A549 (cell line): ENCODE results near the gene AADACL3. TPM values are rescaled to one million over a fixed set of nuclear protein-coding genes. Genes with fewer than 3 reads are reported as not detected.

Experiments
- ATAC-seq, 2 experiments: fragments of 200-7000 bp in 1 of 2; fragments of >200 bp in 1 of 2; cut with Nextera tagmentation in 1 of 2; cut with Tn5 transposase in 1 of 2; 3 replicates each; pipeline versions ENCODE4 v1.8.0 to v1.9.1; 2018 to 2020; ENCODE audit warnings: mild to moderate bottlenecking in 1 of 2, moderate library complexity in 1 of 2
- CTCF ChIA-PET: fragments of 300-600 bp; sonication (Branson Sonifier 250); formaldehyde crosslinking; extraction: SDS; loops from one replicate; lab custom pipeline; 2021; ENCODE audit warnings: antibody characterized with exemption, inconsistent platforms; lab: Yijun Ruan, JAX
- POLR2A ChIA-PET: fragments of 350-600 bp; formaldehyde crosslinking; extraction: SDS; loops from one replicate; lab custom pipeline; 2021; ENCODE audit warnings: antibody characterized with exemption, inconsistent platforms; lab: Yijun Ruan, JAX
- DNase-seq, 2 experiments: peaks; one replicate each; pipeline versions ENCODE4 v3.0.0 to v3.0.0-alpha.2; 2011 to 2016; ENCODE audit warnings: low read depth in 1 of 2, low spot score in 1 of 2
- FAIRE-seq: peaks from 2 replicates; lab custom pipeline; 2011; peaks lifted over from hg19 to GRCh38; lab: Jason Lieb, UNC
- H3K27ac ChIP-seq, 2 experiments: fragments of >200 bp; sonication (Bioruptor Twin); formaldehyde crosslinking; 3 replicates each; pipeline ENCODE4 v1.5.1; 2016 to 2017
- H3K4me1 ChIP-seq: fragments of >200 bp; sonication (Bioruptor Twin); formaldehyde crosslinking; 3 replicates; pipeline ENCODE4 v1.6.1; 2016
- H3K4me2 ChIP-seq: fragments of >200 bp; sonication (Bioruptor Twin); formaldehyde crosslinking; 3 replicates; pipeline ENCODE4 v1.6.1; 2016
- H3K4me3 ChIP-seq: fragments of >200 bp; sonication (Bioruptor Twin); formaldehyde crosslinking; 3 replicates; pipeline ENCODE4 v1.5.1; 2016
- H3K9me3 ChIP-seq: fragments of >200 bp; sonication (Bioruptor Twin); formaldehyde crosslinking; 3 replicates; pipeline ENCODE4 v1.6.1; 2016
- ATOH8 ChIP-seq: fragments of 250-450 bp; sonication (Bioruptor Pico); IDR thresholded peaks from 2 replicates; pipeline ENCODE4 v1.5.0; 2020; ENCODE audit warnings: low read depth, mild to moderate bottlenecking, moderate library complexity
- BCL3 ChIP-seq: fragments of >200 bp; sonication (Bioruptor Twin); formaldehyde crosslinking; IDR thresholded peaks from 3 replicates; pipeline ENCODE4 v1.6.1; 2016
- CBX2 ChIP-seq: fragments of 200-600 bp; sonication (generic); IDR thresholded peaks from 2 replicates; pipeline ENCODE4 v1.6.1; 2016; ENCODE audit warnings: low read depth, mild to moderate bottlenecking, borderline replicate concordance
- CBX8 ChIP-seq: fragments of 200-600 bp; sonication (generic); IDR thresholded peaks from 2 replicates; pipeline ENCODE4 v1.6.1; 2016
- CHD2 ChIP-seq: fragments of 150-350 bp; IDR thresholded peaks from 2 replicates; pipeline ENCODE4 v1.6.1; 2014; ENCODE audit warnings: low read length; ENCODE audit not compliant: partially characterized antibody
- CTCF ChIP-seq: fragments of >200 bp; sonication (Bioruptor Twin); formaldehyde crosslinking; IDR thresholded peaks from 3 replicates; pipeline ENCODE4 v1.5.1; 2016
- EHF ChIP-seq: fragments of 250-450 bp; sonication (Bioruptor Pico); IDR thresholded peaks from 2 replicates; pipeline ENCODE4 v1.5.0; 2020; ENCODE audit warnings: mild to moderate bottlenecking
- EHMT2 ChIP-seq: fragments of 200-600 bp; sonication (generic); IDR thresholded peaks from 2 replicates; pipeline ENCODE4 v1.6.1; 2016; ENCODE audit warnings: antibody characterized with exemption, low read depth, mild to moderate bottlenecking, moderate library complexity
- FOSL2 ChIP-seq, 2 experiments: fragments of 450-650 bp in 1 of 2; fragments of >200 bp in 1 of 2; sonication (Bioruptor Twin) in 1 of 2; formaldehyde crosslinking; IDR thresholded peaks; 2 replicates each; pipeline versions ENCODE4 v1.5.0 to v1.6.1; 2016 to 2020; ENCODE audit warnings: mild to moderate bottlenecking in 1 of 2, moderate library complexity in 1 of 2
- FOXS1 ChIP-seq: fragments of 250-450 bp; sonication (Bioruptor Pico); IDR thresholded peaks from 2 replicates; pipeline ENCODE4 v1.5.0; 2020; ENCODE audit warnings: mild to moderate bottlenecking, moderate library complexity
- HES2 ChIP-seq: fragments of >200 bp; sonication (Bioruptor Twin); formaldehyde crosslinking; IDR thresholded peaks from 2 replicates; pipeline ENCODE4 v1.6.1; 2016
- HMGXB4 ChIP-seq: fragments of 250-450 bp; sonication (Bioruptor Pico); IDR thresholded peaks from 2 replicates; pipeline ENCODE4 v1.5.0; 2021; ENCODE audit warnings: mild to moderate bottlenecking, moderate library complexity, borderline replicate concordance
- HOXB13 ChIP-seq: fragments of 250-450 bp; sonication (Bioruptor Pico); IDR thresholded peaks from 2 replicates; pipeline ENCODE4 v1.5.0; 2020; ENCODE audit warnings: low read depth, mild to moderate bottlenecking, moderate library complexity
- HOXB5 ChIP-seq: fragments of 250-450 bp; sonication (Bioruptor Pico); IDR thresholded peaks from 2 replicates; pipeline ENCODE4 v1.5.0; 2020; ENCODE audit warnings: mild to moderate bottlenecking, moderate library complexity
- JUN ChIP-seq, 2 experiments: fragments of >200 bp; sonication (Bioruptor Twin); formaldehyde crosslinking; IDR thresholded peaks; 2 replicates in 1 of 2; 3 replicates in 1 of 2; pipeline ENCODE4 v1.6.1; 2016 to 2017
- KDM1A ChIP-seq: fragments of 200-600 bp; sonication (generic); IDR thresholded peaks from 2 replicates; pipeline ENCODE4 v1.6.1; 2016; ENCODE audit warnings: low read depth, mild to moderate bottlenecking
- NR3C1 ChIP-seq: fragments of >200 bp; sonication (Bioruptor Twin); formaldehyde crosslinking; IDR thresholded peaks from 3 replicates; pipeline ENCODE4 v1.6.1; 2017
- RARB ChIP-seq: fragments of 250-450 bp; sonication (Bioruptor Pico); IDR thresholded peaks from 2 replicates; pipeline ENCODE4 v1.8.0; 2021; ENCODE audit warnings: mild to moderate bottlenecking, moderate library complexity
- RNF2 ChIP-seq: fragments of 200-600 bp; sonication (generic); IDR thresholded peaks from 2 replicates; pipeline ENCODE4 v1.6.1; 2016; ENCODE audit warnings: low read depth, mild to moderate bottlenecking, antibody characterized with exemption, moderate library complexity, borderline replicate concordance
- TP53 ChIP-seq: fragments of 250-450 bp; sonication (Bioruptor Pico); IDR thresholded peaks from 2 replicates; pipeline ENCODE4 v1.5.0; 2021; ENCODE audit warnings: mild to moderate bottlenecking, moderate library complexity
- ZNF302 ChIP-seq: fragments of 250-450 bp; sonication (Bioruptor Pico); IDR thresholded peaks from 2 replicates; pipeline ENCODE4 v1.9.0; 2021; ENCODE audit warnings: inconsistent platforms, mild to moderate bottlenecking, moderate library complexity
- WGBS: methylation state at CpG from one replicate; pipeline ENCODE4 v1.1.6; 2017; ENCODE audit errors: missing lambda C conversion rate; 5-methylcytosine and 5-hydroxymethylcytosine counted together
- polyA plus RNA-seq, 4 experiments: library from polyadenylated mRNA; depleted of rRNA in 3 of 4; stranded (reverse); fragments of >200 nt; fragmentation: RNase III in 1 of 4; extraction: RNeasy Plus Mini Kit Qiagen cat#74134 plus additional on column Dnase treatment in 1 of 4; gene quantifications; 2 replicates in 3 of 4; 3 replicates in 1 of 4; pipeline ENCODE4 v1.2.3, GENCODE V29; 2011 to 2017

Gene AADACL3
- polyA plus RNA-seq, 2 of the 4 experiments (the other 2 are of a cell fraction): not detected

- Histone ChIP-seq H3K9me3 (no peaks in the 10 kb centered on the region), H3K4me3 (no peak overlapping the region), H3K27ac (no peak overlapping the region), H3K4me2 (no peak overlapping the region), H3K4me1 (no peaks in the 10 kb centered on the region)
- WGBS: 8% methylated on average over 4 of the region's 7 CpGs
- FAIRE-seq (no peak), DNase-seq (no peak), ATAC-seq (no peak)
- CTCF ChIA-PET: no interaction called here
- no peak for TF ChIP-seq EHF (CRISPR knock-in tag)
- no peak for TF ChIP-seq CTCF
- no peak for TF ChIP-seq RARB (CRISPR knock-in tag)
- TF ChIP-seq HOXB13 (CRISPR knock-in tag): no peak
- TF ChIP-seq CHD2: no peak
- no peak for TF ChIP-seq ZNF302
- no peak for TF ChIP-seq JUN (IDR thresholded peaks at IDR 0.05)
- TF ChIP-seq KDM1A: no peak
- TF ChIP-seq FOSL2 (IDR thresholded peaks at IDR 0.05): no peak
- TF ChIP-seq FOSL2 (CRISPR knock-in tag; IDR thresholded peaks at IDR 0.05): no peak
- no peak for TF ChIP-seq TP53 (CRISPR knock-in tag)
- no peak for TF ChIP-seq HES2
- no peak for TF ChIP-seq CBX2
- POLR2A ChIA-PET: no interaction called here
Observed at GRCh38 chr1:12769976-12770505, 54.1 kb downstream of the AADACL3 start.

GRCh38 chr1:12770620-12771019 lies 54.7 kb downstream of the AADACL3 start:
- POLR2A ChIA-PET: no interaction called here
- Histone ChIP-seq H3K4me3 (no peak overlapping the region), H3K4me1 (no peaks in the 10 kb centered on the region), H3K9me3 (no peaks in the 10 kb centered on the region), H3K27ac (no peak overlapping the region), H3K4me2 (no peak overlapping the region)
- FAIRE-seq (no peak), ATAC-seq (no peak), DNase-seq (no peak)
- TF ChIP-seq FOXS1 (CRISPR knock-in tag) (no peak), HOXB13 (CRISPR knock-in tag) (no peak), ATOH8 (CRISPR knock-in tag) (no peak), EHF (CRISPR knock-in tag) (no peak), BCL3 (no peak), RNF2 (no peak), HOXB5 (CRISPR knock-in tag) (no peak), NR3C1 (no peak), EHMT2 (no peak), HMGXB4 (no peak), CBX8 (no peak)
- CTCF ChIA-PET: interaction anchor here (1.6 kb wide), 1 partner anchor 15 kb away, joined by 3 read pairs; no protein-coding TSS in a partner anchor
- 67% methylated on average over 1 of the region's 2 CpGs for WGBS
